ENCODE results near the gene RGL4. TPM values are rescaled to one million over a fixed set of nuclear protein-coding genes. Genes with fewer than 3 reads are reported as not detected.
"Not testable (repeated sequence)": the region's sequence is repeated elsewhere in the genome, so short reads cannot be mapped to it uniquely, and the experiment has no call there.

Gene RGL4
- total RNA-seq, 2 experiments from 2014 or later = 22.0 to 24.1 TPM

DNA sequence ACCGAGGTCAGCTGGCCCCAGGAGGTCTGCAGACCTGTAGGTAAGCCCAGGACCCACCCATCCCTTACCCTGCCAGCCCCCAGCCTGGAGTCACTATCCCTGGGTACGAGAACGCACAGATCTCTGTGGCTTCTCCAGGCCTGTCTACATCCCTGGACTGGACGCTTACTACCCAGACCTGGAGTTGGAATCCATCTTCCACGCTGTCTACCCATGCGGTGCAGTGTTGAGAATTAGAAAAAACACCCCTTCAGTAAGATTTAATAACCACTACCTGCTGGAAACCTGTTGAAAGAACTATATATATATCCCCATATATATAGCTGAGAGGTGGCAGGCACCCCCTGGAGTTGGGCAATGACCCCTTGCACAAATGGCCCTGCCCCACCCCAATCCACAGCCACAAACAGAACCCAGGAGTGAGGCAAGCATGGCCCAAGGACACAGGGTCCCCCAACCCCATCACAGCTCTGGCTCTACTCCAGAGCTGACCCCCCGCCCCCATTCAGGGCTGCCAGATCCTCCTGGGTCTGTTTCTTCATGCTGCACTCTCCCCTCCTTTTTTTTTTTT is 17.7 kb upstream of the RGL4 start:
- Mint-ChIP-seq H3K27me3 (ENCODE audit: low read depth) (no peaks in the 10 kb centered on the region), H3K36me3 (ENCODE audit: low read depth) (peaks cover 11% of the 10 kb centered on the region), H3K4me1 (ENCODE audit: low read depth) (no peaks in the 10 kb centered on the region), H3K9me3 (no peaks in the 10 kb centered on the region), H3K27ac (no peak overlapping the region), H3K4me3 (no peak overlapping the region)
- CTCF ChIA-PET = no interaction called here
- no peak for DNase-seq
- intact Hi-C loops (cut with micrococcal nuclease) = no loop called here

DNA sequence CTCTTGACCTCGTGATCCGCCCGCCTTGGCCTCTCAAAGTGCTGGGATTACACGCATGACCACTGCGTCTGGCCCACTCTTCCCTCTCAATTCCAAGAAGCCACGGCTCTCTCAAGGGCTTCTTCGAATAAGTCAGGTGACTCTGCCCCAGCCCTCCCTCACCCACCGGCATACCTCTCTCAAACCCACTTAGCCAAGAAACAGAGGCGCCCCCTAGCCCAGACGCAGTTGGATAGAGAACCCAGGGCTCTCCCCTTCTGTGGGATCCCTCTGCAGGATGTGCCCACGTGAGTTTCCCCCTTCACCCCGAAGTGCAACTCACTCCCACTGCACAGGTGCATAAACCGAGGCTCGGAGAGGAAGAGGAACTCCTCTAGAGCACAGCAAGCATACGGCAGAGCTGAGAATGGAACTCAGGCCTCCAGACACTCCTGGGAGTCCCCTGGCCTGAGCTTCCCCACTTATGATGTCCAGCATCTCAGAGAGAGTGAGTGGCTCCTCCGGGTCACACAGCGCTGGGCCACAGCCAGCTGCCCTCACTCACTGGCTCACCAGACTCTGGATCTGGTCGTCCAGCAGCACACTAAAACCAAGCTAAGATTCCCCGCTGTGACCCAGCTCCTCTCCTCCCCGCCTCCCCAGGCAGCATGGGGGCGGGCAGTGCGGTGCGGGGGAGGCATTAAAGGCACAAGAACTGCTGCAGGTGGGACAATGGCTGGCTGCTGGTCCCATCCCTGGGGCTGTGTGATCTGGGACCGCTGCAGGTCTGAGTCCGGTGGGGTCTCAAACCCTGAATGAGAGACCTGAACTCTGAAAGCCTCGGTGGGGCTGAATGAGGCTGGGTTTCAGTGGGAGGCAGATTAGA is 16.8 kb upstream of the RGL4 start:
- H3K4me3 Mint-ChIP-seq = no peak overlapping the region
- no peak for DNase-seq
- intact Hi-C loops (cut with micrococcal nuclease) = no loop called here
- no peaks in the 10 kb centered on the region for H3K4me1 Mint-ChIP-seq (ENCODE audit: low read depth)
- H3K27me3 Mint-ChIP-seq (ENCODE audit: low read depth) = no peaks in the 10 kb centered on the region
- H3K9me3 Mint-ChIP-seq = no peaks in the 10 kb centered on the region
- CTCF ChIA-PET = no interaction called here
- H3K27ac Mint-ChIP-seq = no peak overlapping the region
- H3K36me3 Mint-ChIP-seq (ENCODE audit: low read depth) = peaks cover 10% of the 10 kb centered on the region

DNA sequence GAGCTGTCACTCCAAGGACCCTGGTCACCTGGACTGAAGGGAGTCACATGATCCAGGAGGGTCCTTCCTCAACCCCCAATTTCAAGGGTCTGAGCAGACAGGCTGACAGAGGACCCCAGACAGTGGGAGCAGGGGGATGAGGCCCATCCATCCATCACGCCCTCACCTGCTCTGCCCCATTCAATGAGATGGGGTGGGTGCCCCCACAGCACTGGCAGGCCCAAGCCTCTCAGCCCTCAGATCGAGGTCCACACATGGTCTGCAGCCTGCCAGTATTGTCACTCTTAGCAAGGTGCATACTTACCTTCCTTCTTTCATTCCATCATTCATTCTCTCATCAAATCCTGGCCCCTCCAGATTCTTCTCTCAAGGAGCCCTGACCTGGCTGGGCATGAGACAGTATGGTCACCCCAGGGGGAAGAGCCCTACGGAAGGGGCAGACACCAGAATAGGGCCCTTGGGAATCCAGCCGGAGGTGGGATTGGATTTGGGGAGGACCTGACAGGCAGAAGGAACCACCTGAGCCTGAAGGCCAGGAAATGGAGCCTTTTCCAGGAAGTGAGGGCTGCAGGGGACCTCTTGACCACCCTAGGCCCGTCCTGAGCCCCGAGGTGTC is 15.8 kb upstream of the RGL4 start:
- DNase-seq; H3K27ac Mint-ChIP-seq; H3K9me3 Mint-ChIP-seq; intact Hi-C loops (cut with micrococcal nuclease); H3K4me1 Mint-ChIP-seq (ENCODE audit: low read depth); CTCF ChIA-PET; H3K27me3 Mint-ChIP-seq (ENCODE audit: low read depth); H3K36me3 Mint-ChIP-seq (ENCODE audit: low read depth); H3K4me3 Mint-ChIP-seq: not testable (repeated sequence)

DNA sequence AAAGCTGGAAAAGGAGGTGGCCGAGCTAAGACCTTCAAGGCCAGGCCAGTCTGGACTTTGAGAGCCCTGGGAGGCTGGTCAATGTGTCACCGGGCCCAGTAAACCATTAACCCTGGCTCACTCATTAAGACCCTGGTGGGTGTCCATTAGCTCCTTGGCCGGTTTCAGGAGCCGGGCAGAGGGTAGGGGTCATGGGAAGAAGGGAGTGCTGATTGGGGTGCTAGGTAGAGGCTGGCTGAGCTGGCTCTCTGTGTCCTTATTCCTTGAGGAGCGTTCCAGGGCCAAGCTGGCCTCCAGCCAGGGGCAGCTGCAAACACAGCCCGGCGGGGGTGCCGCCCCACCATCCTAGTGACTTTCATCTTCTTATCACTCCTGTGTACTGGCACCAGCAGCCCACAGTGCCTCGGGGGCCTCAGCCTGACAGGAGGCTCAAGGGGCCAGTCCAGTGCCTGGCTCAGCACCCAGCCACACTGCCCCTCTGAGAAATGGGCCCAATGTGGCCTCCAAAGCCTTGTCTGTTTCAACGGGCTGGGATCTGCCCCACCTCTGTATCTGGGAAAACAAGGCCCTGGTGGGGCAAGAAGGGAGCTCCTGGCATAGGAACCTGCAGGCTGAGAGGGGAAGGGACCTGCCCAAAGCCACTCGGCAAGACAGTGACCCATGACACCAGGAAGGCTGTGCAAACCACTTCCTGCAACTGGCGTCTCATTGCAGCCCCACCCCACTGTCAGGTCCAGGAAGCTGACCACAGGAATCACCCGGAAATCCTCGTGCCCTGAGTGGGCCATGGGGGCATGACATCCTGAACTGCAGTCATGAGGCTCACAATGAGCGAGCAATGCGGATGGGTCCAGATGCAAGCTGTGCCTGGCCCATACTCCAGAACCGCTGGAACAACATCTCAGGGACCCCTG is 15.1 kb upstream of the RGL4 start:
- no peaks in the 10 kb centered on the region for H3K27me3 Mint-ChIP-seq (ENCODE audit: low read depth)
- intact Hi-C loops (cut with micrococcal nuclease) = no loop called here
- no peak overlapping the region for H3K27ac Mint-ChIP-seq
- CTCF ChIA-PET = no interaction called here
- no peaks in the 10 kb centered on the region for H3K9me3 Mint-ChIP-seq
- DNase-seq = no peak
- H3K4me1 Mint-ChIP-seq (ENCODE audit: low read depth) = no peaks in the 10 kb centered on the region
- H3K4me3 Mint-ChIP-seq = no peak overlapping the region
- peaks cover 10% of the 10 kb centered on the region for H3K36me3 Mint-ChIP-seq (ENCODE audit: low read depth)

DNA sequence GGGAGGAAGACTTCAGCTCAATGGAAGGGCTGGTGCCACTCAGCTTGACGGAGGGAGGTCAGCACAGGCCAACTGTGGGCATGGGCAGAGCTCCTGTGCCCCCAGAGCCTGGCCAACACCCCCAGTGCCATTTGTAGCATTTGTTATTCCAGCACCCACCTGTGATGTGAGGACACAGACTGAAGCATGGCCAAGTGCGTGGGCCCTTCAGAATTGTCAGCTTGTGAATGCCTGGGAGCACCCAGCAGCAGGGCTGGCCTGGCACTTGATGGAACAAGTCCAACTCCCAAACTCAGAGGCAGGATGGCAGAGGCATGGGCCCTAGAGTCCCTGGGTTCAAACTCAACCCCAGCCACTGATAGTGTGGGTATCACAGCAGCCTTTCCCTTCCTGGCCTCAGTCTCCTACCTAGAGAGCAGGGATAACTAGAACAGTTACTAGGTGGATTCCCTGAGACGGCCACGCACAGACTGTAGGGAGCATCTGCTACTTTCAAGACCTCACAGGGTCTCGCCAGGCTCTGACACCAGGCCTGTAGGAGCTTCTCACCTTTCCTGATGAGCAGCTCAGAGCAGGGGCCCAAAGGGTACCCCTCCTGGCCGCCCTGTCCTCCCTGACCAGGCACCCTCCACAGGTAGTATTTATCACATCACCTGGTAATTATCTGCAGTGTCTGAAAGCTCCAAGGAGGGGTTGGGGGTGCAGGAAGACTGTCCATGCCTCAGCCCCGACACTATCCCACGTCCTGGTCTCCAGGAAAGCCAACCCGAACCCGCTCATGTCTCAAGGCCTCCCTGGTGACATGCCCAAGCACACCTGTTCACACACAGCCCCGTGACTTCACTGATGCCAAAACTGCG is 13.7 kb upstream of the RGL4 start:
- H3K36me3 Mint-ChIP-seq (ENCODE audit: low read depth) = peaks cover 12% of the 10 kb centered on the region
- H3K27me3 Mint-ChIP-seq (ENCODE audit: low read depth); H3K9me3 Mint-ChIP-seq; H3K27ac Mint-ChIP-seq; H3K4me1 Mint-ChIP-seq (ENCODE audit: low read depth); intact Hi-C loops (cut with micrococcal nuclease); DNase-seq; H3K4me3 Mint-ChIP-seq: not testable (repeated sequence)
- CTCF ChIA-PET = interaction anchor here (0.6 kb wide), 1 partner anchor 1705 kb away, joined by 3 read pairs; no protein-coding TSS in a partner anchor

DNA sequence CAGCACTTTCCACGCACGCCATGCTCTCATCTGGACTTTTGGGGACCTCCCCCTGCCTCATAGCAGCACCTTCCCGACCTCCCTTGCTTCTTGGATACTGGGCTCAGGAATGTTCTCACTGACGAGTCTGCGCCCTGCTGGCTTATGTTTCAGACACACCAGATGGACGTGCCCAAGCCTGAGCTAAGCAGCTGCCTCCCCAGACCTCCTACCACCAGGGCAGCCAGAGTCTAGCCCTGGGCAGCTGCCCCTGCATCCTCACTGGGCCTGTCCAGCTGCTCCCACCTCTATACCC is 13.2 kb upstream of the RGL4 start:
- no peak overlapping the region for H3K27ac Mint-ChIP-seq
- CTCF ChIA-PET = interaction anchor here (0.6 kb wide), 1 partner anchor 1705 kb away, joined by 3 read pairs; no protein-coding TSS in a partner anchor

DNA sequence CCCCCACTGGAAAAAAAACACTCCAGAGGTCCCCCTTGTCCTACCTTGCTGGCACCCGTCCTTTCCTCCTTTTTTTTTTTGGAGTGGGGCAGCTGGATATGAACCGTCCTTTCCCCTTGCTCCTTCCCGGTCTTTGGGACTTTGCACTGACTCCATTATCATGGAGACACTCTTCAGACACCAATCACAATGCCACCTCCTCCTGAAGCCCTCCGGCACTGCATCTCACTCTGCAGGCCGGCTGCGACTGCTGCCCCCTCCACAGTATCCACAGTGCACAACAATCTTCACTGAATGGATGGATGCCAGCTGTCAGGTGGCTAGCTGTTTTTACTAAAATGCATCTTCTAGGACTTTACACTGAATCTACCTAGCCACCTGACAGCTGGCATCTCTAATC is 12.7 kb upstream of the RGL4 start:
- Mint-ChIP-seq H3K4me1 (ENCODE audit: low read depth) (no peaks in the 10 kb centered on the region), H3K9me3 (no peaks in the 10 kb centered on the region), H3K27me3 (ENCODE audit: low read depth) (no peaks in the 10 kb centered on the region), H3K36me3 (ENCODE audit: low read depth) (peaks cover 17% of the 10 kb centered on the region), H3K27ac (no peak overlapping the region), H3K4me3 (no peak overlapping the region)
- intact Hi-C loops (cut with micrococcal nuclease) = no loop called here
- CTCF ChIA-PET = no interaction called here
- no peak for DNase-seq

More for the DNA sequence above, 13.2 kb upstream of the RGL4 start:
- Mint-ChIP-seq H3K36me3 (ENCODE audit: low read depth) (peaks cover 15% of the 10 kb centered on the region), H3K9me3 (no peaks in the 10 kb centered on the region), H3K4me1 (ENCODE audit: low read depth) (no peaks in the 10 kb centered on the region), H3K27me3 (ENCODE audit: low read depth) (no peaks in the 10 kb centered on the region), H3K4me3 (no peak overlapping the region)
- intact Hi-C loops (cut with micrococcal nuclease) = no loop called here
- no peak for DNase-seq

DNA sequence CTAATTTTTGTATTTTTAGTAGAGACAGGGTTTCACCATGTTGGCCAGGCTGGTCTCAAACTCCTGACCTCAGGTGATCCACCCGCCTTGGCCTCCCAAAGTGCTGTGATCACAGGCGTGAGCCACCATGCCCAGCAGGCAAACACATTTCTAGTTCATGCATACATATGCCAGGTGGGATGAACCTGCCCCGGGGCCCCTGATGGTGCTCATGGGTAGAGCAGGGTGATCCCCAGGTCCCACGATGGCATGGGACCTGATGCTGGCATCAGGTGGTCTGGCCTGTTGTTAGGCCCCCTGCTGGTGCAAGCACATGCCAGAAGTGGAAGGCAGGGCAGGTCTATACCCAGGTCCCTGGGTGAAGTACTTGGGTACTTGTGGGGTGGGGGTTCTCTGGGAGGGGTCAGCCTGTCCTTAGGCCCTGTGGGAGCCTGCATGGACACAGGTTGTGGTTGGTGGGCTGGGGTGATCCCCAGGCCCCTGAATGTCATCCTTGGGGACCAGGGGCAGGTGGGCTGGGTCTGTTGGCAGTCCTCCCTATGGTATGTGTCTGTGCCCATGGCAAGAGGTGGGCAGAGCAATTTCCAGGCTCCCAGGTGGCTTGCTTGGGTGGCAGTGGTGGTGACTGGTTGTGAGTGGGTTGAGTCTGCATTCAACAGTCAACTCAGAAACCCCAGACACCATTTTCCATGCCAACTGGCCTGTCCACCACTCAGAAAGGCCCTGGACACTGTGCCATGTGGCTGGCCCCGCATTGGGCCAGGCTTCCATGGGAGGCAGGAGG is 9.6 kb upstream of the RGL4 start:
- CTCF ChIA-PET = no interaction called here
- H3K4me3 Mint-ChIP-seq = no peak overlapping the region

DNA sequence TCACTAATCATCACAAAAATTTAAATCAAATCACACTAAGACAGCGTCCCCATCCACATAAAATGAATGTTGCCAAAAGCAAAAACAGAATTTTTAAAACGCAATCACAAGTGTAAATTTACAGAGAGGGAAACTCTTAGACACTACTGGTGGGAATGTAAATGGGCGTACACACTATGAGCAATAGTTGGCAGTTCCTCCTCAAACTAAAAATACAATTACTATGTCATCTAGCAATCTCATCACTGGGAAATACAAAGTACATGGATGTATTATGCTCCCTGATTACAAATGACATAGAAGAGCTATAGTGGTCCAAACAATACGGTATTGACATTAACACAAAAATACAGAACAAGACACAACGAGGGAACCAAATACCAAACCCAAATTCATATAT is 8.7 kb upstream of the RGL4 start:
- CTCF ChIA-PET = no interaction called here
- no peaks in the 10 kb centered on the region for H3K27me3 Mint-ChIP-seq (ENCODE audit: low read depth)
- H3K9me3 Mint-ChIP-seq = no peaks in the 10 kb centered on the region
- intact Hi-C loops (cut with micrococcal nuclease) = no loop called here
- no peak overlapping the region for H3K27ac Mint-ChIP-seq
- no peak overlapping the region for H3K4me3 Mint-ChIP-seq
- H3K4me1 Mint-ChIP-seq (ENCODE audit: low read depth) = no peaks in the 10 kb centered on the region
- H3K36me3 Mint-ChIP-seq (ENCODE audit: low read depth) = peaks cover 16% of the 10 kb centered on the region
- DNase-seq = no peak

More for the DNA sequence above, 9.6 kb upstream of the RGL4 start:
- no peak for DNase-seq
- no peaks in the 10 kb centered on the region for H3K27me3 Mint-ChIP-seq (ENCODE audit: low read depth)
- H3K4me1 Mint-ChIP-seq (ENCODE audit: low read depth) = no peaks in the 10 kb centered on the region
- H3K36me3 Mint-ChIP-seq (ENCODE audit: low read depth) = peaks cover 16% of the 10 kb centered on the region
- intact Hi-C loops (cut with micrococcal nuclease) = no loop called here
- H3K9me3 Mint-ChIP-seq = no peaks in the 10 kb centered on the region
- H3K27ac Mint-ChIP-seq = no peak overlapping the region

DNA sequence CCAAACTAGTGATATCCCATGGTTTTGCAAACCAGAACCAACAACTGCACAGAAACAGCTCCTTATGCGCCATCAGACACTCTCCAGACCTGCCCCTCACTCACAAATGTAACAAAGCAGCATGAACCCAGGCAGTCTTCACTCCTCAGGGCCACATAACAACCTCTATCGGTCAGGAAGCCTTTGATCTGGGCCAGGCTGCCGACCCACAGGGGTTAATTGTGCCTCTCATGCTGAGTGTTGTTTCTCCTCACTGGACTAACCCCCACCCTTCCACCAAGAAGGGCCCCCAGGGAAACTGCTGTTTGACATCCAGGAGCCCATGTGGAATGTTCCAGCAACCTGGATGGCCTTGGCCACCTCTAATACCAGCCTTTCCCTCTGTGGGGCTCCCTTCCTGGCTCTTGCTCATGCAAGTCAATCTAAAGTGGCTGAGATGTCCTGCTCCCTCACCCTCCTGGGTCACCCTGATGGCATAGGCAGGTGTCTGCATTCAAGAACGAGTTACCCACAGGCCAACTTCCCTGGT is 7.9 kb upstream of the RGL4 start:
- intact Hi-C loops (cut with micrococcal nuclease) = no loop called here
- CTCF ChIA-PET = no interaction called here
- no peak overlapping the region for H3K4me3 Mint-ChIP-seq
- H3K4me1 Mint-ChIP-seq (ENCODE audit: low read depth) = no peaks in the 10 kb centered on the region
- peaks cover 12% of the 10 kb centered on the region for H3K36me3 Mint-ChIP-seq (ENCODE audit: low read depth)
- no peaks in the 10 kb centered on the region for H3K9me3 Mint-ChIP-seq
- no peaks in the 10 kb centered on the region for H3K27me3 Mint-ChIP-seq (ENCODE audit: low read depth)
- DNase-seq = no peak
- H3K27ac Mint-ChIP-seq = no peak overlapping the region

DNA sequence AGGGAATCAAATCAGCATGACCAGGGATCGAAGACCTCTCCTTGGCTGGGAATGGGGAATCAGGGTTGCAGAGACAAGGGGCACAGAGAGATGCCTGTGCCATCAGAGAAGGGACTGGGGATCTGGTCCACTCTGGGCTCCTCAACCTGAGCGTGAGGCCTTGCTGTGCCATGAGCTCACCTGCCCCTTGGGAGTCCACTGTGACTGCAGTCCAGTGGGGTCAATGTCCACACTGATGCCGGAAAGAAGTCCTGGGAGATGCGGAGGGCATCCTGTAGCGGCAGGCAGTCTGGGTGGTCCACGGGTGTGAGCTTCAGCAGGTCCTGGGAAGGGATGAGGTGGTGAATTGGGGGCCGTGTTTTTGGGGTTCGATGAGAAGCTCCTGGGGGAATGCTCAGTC is 7.3 kb upstream of the RGL4 start:
- no peak for DNase-seq
- intact Hi-C loops (cut with micrococcal nuclease) = no loop called here
- Mint-ChIP-seq H3K27me3 (ENCODE audit: low read depth) (no peaks in the 10 kb centered on the region), H3K36me3 (ENCODE audit: low read depth) (peaks cover 9% of the 10 kb centered on the region), H3K4me1 (ENCODE audit: low read depth) (no peaks in the 10 kb centered on the region), H3K9me3 (no peaks in the 10 kb centered on the region), H3K4me3 (no peak overlapping the region), H3K27ac (no peak overlapping the region)
- CTCF ChIA-PET = no interaction called here

All from activated naive CD4-positive, alpha-beta T cell treated with anti-CD3 and anti-CD28 coated beads for 36 hours (primary cell).